GM12892 (cell line): ENCODE results near the gene SPTB.

Experiments used
- DNase-seq: peaks from one replicate; pipeline ENCODE4 v3.0.0; 2011; ENCODE audit not compliant: insufficient read length
- FAIRE-seq: peaks from 2 replicates; lab custom pipeline; 2011; peaks lifted over from hg19 to GRCh38; lab: Jason Lieb, UNC
- POLR2A ChIP-seq: IDR thresholded peaks from 2 replicates; pipeline ENCODE4 v1.6.1; 2011; ENCODE audit warnings: low read depth, low read length, control low read depth
- POLR2AphosphoS5 ChIP-seq: IDR thresholded peaks from 2 replicates; pipeline ENCODE4 v1.6.1; 2011; ENCODE audit warnings: low read depth, low read length, control low read depth
- TAF1 ChIP-seq: IDR thresholded peaks from 2 replicates; pipeline ENCODE4 v1.6.1; 2011; ENCODE audit warnings: low read depth, mild to moderate bottlenecking, control low read depth, low read length, borderline replicate concordance

Gene SPTB

DNA sequence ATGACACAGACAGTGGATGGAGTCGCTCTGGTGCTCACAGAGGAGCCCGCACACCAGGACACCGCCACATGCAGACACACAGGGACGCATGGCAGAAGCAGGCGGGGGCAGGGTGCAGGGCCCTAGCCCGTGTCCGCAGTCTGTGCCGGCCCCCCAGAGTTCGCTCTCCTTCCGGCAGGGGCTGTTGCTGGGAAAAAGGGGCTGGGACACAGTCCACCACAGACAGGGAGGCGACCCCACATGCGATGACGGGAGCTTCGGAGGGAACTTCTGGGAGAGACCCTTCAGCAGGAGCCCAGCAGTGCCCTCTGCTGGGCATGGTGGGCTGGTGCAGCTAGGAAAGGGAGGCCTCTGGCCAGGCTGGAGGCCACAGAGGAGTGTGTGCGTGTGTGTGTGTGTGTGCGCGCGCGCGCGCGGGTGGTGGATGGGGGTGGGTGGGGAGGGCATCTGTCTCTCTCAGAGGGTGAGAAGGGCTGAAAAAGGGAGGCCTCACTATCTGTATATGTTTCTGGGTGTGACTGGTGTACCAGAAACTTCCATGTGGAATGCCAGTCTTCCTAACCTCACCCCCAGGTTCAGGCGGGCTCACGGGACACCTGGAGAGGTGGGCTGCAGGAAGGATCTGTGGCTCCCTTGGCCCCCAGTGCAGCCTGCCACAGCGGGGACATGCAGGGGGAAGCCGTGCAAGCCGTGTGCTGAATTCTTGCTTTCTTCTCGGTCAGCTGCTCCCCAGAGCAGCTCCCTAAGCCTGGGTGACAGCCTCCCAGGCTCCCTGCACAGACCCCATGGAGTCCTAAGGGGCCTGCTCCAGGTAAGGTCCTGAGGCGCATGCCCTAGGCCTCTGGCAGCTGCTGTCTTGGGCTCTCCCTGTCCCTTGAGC lies 114.8 kb downstream of the SPTB start:
- peak; percentile 92 for FAIRE-seq
- TF ChIP-seq TAF1 (no peak), POLR2A (no peak), POLR2AphosphoS5 (no peak)
- peak; percentile 87 for DNase-seq

DNA sequence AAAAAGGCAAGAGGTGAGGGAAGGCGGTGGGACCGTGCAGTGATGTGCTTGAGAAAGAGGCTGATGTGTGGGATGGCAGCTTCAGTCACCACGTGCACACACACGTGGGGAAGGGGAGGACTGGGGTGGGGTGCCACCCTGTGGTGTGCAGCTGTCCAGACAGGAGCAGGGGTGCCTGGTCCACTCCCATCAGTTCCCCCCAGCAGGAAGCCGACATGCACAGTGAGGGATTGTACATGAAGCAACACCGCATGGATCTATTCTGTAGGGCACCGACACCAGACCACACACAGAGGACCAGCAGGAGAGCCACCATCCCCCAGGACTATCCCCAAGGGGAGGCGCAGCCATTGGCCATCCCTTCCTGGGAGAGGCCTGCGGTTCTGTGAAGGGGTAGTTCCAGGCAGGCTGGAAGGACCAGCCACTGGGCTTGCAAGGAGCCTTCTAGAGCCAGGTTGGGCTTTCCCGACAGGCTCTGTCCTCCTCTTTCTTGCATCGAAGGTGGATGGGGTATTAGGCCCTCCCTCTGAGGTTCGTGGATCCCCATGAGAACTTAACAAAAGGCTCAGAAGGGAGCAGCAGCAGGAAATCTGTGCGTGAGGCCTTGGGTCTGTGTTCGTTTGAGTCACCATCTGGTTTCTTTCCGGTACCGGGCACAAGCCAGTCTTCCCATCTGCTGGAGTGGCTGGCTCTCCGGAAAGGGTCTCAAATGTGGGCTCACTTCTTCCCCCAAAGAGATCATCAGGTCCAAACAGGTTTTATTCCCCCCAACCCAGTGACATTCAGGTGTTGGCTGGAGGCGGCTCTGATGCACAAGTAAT lies 115.7 kb downstream of the SPTB start:
- TF ChIP-seq POLR2A (no peak), TAF1 (no peak), POLR2AphosphoS5 (no peak)
- FAIRE-seq (no peak), DNase-seq (no peak)

DNA sequence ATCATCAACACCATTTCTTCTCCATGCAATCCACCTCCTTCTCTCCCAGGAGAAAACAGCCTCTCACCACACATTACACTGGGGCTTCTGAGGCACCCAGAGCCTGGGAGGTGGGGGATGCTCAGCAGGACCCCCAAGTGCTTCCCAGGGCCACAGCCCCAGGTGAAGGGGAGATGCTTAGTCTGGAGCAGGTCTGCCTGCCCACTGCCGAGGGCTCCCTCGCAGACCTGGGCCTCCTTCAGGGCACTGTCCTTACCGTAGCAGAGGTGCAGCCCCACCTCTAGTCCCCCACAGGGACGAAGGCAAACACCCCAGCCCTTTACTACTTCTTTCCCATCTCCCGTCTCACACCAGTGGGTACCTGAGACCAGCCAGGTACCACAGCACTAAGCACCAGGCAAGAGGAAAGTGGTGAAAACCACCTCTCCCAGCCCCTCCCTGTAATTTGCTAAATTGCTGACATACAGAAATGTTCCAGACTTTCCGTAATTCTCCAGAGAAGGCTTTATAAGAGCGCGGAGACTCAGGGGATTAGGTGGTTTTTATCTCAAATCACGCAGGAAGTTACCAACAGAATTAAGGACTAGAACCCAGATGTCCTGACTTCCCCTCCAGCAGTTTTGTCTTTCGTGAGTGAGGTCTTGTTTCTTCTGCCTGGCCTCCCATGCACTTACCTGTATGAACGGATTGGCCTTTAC lies 116.5 kb downstream of the SPTB start:
- no peak for TF ChIP-seq TAF1
- TF ChIP-seq POLR2AphosphoS5 = no peak
- TF ChIP-seq POLR2A = no peak
- no peak for DNase-seq
- FAIRE-seq = peak; percentile 17

DNA sequence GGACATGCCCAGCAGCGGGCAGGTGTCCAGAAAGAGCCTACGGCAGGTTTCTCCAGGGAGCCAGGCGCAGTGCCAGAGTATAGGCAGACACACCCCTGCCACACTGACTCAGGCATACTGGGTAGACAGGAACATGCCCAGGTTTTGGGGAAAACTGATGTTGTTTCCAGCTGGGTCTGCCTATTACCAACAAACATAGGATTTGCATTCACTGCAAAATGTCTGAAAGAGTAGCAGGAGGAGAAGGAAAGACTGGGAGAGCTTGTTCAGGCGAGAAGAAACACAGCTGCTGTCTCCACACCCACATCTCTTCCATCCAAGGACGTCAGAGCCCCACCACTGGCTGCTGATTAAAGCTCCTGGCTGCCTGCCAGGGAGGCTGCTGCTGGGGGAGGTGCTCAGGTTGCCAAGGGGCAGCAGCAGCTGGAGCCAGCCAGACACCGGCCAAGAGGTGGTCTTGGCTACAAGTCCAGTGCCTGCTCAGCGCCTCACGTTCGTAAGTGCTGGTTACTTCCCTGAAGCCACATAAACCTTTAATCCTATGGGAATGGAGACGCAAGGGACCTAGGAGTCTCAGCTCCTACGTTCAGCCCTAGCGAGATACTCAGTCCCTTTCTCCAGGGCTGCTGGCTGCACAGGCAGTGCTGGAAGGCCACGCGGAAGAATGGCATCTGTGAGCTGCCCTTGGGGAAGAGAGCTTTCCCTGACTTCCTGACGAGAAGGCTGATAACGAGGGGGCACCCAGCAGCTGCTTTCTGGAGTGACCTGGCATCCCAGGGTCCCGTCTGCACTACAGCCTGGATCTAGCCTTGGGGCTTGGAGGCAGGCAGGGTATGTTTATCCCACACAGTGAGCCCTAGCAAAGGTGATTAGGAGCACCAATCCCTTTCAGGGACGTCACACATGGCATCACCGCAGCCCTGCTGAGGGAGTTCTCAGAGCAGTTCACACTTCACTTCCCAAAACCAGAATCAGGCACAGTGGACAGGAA lies 117.4 kb downstream of the SPTB start:
- no peak for FAIRE-seq
- no peak for DNase-seq
- TF ChIP-seq POLR2AphosphoS5 = no peak
- TF ChIP-seq POLR2A = no peak
- TF ChIP-seq TAF1 = no peak

DNA sequence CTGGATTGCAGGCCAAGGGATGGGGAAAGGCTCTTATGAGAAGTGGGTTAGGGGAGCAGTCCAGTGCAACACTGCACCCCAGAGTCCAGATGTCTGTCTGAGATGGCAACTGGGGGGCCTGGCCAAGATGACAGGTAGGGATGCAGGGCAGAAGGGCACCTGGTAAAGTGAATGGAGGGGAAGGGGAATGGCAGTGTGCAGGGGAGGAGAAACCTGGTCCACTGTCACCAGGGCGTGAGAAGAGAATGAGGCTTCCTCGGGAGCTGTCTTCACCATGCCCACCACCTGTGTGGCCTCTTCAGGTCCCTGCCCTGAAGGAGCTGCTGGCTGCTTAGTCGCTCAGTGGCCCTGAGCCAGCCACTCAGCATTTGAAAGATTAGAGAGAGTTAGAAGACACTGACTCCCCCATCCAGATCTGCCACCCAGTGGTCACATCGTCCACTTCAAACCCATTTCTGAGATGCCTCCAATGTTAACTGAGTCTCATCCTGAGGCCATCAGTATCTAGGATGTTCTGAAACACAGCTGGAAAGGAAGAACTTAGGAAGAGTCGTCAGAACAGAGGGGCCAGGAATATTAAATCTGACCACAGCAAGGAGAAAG lies 118.2 kb downstream of the SPTB start:
- TF ChIP-seq POLR2A (no peak), POLR2AphosphoS5 (no peak), TAF1 (no peak)
- FAIRE-seq = no peak
- DNase-seq = no peak

DNA sequence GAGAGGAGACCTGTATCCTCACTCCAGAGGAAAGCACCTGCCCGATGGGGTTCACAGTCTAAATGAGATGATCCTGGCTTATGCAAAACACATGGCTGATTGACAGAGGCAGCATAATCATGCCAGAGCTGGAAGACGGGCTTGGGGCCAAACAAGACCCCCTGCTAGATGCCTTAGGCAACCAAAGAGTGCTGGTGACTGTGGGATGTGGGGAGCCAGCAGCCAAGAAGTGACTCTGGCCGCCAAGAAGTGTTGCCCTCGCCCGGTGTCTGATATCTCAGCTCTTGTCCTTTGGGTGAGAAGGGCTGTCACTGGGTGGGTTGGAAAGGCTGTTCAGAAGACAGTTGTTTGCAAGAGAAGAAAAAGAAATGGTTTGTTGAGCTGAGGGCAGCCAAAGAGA lies 118.8 kb downstream of the SPTB start:
- no peak for DNase-seq
- TF ChIP-seq POLR2AphosphoS5 (no peak), TAF1 (no peak), POLR2A (no peak)
- no peak for FAIRE-seq

DNA sequence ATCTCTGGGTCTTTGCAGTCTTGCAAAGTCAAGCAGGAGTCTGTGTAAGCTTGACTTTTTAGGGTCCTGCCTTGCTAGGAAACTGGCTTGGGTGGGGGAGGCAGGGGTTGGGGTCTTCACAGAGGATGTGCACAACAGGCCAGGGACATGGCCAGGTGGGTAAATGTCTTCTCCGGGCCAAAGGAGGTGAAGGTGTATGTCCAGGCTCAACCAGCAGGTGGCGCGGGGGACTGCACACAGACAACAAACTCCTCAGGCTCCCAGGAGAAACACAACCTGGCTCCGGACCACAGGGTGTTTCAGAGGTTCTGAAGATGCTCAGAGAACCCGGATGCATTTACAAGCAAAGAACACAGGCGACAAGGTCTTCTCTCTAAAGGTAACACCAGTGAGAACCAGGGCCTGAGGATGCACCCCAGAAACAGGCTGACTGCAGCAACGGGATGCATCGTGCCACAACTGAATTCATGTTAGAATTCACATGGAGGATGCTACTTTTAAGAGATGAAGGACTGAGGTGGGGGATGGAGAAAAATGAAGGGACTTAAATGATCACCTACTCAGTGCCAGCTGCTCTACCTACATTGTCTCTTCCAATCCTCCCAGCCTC lies 119.5 kb downstream of the SPTB start:
- peak; percentile 71 for DNase-seq
- TF ChIP-seq POLR2A (no peak), POLR2AphosphoS5 (no peak), TAF1 (no peak)
- FAIRE-seq = peak; percentile 30

DNA sequence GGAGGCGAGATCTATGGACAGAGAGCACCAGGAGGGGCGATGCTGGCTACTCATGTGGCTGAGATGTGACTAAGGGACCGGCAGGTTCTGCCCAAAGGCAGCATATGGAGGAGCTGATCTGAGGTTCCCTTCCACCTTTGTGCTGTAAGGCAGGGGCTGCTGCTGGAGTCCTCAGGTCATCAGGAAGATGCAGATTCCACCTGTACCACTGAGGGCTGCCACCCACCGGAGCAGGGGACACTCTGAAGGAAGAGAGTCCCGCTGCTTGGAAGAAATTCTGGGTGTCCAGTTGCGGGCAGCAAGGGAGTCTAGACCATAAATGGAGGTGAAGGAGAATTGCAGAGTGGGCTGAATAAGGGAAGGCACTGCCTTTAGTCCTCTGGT lies 120.2 kb downstream of the SPTB start:
- FAIRE-seq (no peak), DNase-seq (no peak)
- no peak for TF ChIP-seq POLR2AphosphoS5
- no peak for TF ChIP-seq POLR2A
- no peak for TF ChIP-seq TAF1

DNA sequence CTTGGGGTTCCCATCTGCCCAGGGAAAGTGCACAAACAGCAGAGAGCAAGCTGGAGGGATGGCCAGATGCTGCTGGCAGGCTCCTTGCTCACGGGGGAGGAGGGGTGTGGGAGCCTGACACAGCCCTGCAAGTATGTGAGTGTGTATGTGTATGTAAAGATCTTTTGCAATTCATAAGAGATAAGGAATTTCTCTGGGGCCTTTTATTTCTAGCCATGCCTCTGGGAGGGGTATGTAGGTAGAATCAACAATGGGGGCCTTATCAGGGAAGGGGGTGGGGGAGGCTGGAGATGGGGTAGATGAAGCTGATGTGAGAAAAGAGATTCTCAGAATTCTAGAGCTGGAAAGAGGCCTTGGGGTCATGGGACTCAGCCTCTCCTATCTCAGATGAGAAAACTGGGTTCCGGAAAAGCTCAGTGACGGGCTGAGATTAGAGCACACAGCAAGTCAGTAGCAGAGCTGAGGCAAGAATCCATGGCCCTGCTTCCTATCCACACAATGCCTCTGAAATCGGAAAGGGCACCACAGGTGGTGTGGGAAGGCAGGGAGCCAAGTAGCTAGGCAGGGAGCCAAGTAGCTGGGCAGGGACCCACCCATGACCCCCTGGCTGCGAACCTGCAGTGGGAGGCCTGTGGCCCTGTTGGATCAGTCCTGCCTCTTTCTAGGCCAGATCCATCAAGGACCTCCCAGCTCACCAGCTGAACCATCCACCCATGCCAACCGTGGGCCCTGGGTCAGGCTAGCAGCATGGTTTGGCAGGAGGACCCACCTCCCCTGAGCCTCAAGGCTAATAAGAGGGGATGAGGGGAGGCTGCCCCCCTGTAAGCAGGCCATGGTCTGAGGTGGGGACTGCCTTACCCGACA lies 120.8 kb downstream of the SPTB start:
- FAIRE-seq (no peak), DNase-seq (no peak)
- TF ChIP-seq TAF1 (no peak), POLR2AphosphoS5 (no peak), POLR2A (no peak)
